Peyer's patch (tissue), 4 donors: Measurements from ENCODE around the gene FAM76A. TPM values are rescaled to one million over a fixed set of nuclear protein-coding genes. Genes with fewer than 3 reads are reported as not detected.
"Not testable (repeated sequence)": the region's sequence is repeated elsewhere in the genome, so short reads cannot be mapped to it uniquely, and the experiment has no call there.

Experiments used
- DNase-seq, 3 donors: peaks; one replicate each; pipeline ENCODE4 v3.0.0-alpha.2; 2017 to 2019
- H3K27ac ChIP-seq, 4 donors: fragments of 200-600 bp; sonication (generic); one replicate each; pipeline ENCODE4 v1.5.1; 2016 to 2019
- H3K27me3 ChIP-seq, 2 donors: fragments of 200-600 bp; sonication (generic); one replicate each; pipeline ENCODE4 v1.5.1; 2019
- H3K36me3 ChIP-seq, 3 donors: fragments of 200-600 bp; sonication (generic); one replicate each; pipeline ENCODE4 v1.5.1; 2016 to 2019
- H3K4me1 ChIP-seq, 4 donors: fragments of 200-600 bp; sonication (generic); one replicate each; pipeline ENCODE4 v1.5.1; 2016 to 2019
- H3K4me3 ChIP-seq, 4 donors: fragments of 200-600 bp; sonication (generic); 1 replicate in 3 of 4; 2 replicates in 1 of 4; pipeline ENCODE4 v1.5.1; 2016 to 2019; ENCODE audit warnings: mild to moderate bottlenecking in 1 of 4
- H3K9me3 ChIP-seq, 4 donors: fragments of 200-600 bp; sonication (generic); one replicate each; pipeline ENCODE4 v1.5.1; 2016 to 2019; ENCODE audit warnings: mild to moderate bottlenecking in 1 of 4
- CTCF ChIP-seq, 6 experiments: fragments of 450-650 bp in 4 of 6; fragments of 200-600 bp in 2 of 6; sonication (generic) in 1 of 6; IDR thresholded peaks; one replicate each; pipeline ENCODE4 v1.5.1; 2017 to 2019; ENCODE audit warnings: antibody characterized with exemption in 6 of 6, mild to moderate bottlenecking in 3 of 6, moderate library complexity in 1 of 6
- POLR2A ChIP-seq, 2 donors: fragments of 450-650 bp; IDR thresholded peaks; one replicate each; pipeline ENCODE4 v1.5.1; 2017; ENCODE audit warnings: antibody characterized with exemption in 2 of 2, mild to moderate bottlenecking in 2 of 2, moderate library complexity in 2 of 2
- total RNA-seq, 4 donors: library from RNA; depleted of rRNA; stranded (reverse); fragments of >200 nt; gene quantifications; one replicate each; pipeline ENCODE4 v1.1.0, GENCODE V29; 2016

Gene FAM76A
- total RNA-seq, 4 donors from 2014 or later: 9.3 to 62.7 (median 12.8) TPM

GRCh38 chr1:27684176-27684575 is 41.6 kb upstream of the FAM76A start:
- H3K36me3 ChIP-seq: no peaks in the 10 kb centered on the region
- H3K4me3 ChIP-seq: no peak overlapping the region
- H3K4me1 ChIP-seq: no peaks in the 10 kb centered on the region
- no peaks in the 10 kb centered on the region for H3K27me3 ChIP-seq
- no peak overlapping the region for H3K27ac ChIP-seq
- peaks cover 0 to 17% (median 5%) of the 10 kb centered on the region in 4 donors for H3K9me3 ChIP-seq
- DNase-seq: no peak
- no peak for TF ChIP-seq POLR2A (IDR thresholded peaks at IDR 0.05)
- no peak for TF ChIP-seq CTCF (IDR thresholded peaks at IDR 0.05)

- no peak overlapping the region for H3K4me3 ChIP-seq
- H3K4me1 ChIP-seq: no peaks in the 10 kb centered on the region
- TF ChIP-seq POLR2A (IDR thresholded peaks at IDR 0.05) (no peak), CTCF (IDR thresholded peaks at IDR 0.05) (no peak)
- no peaks in the 10 kb centered on the region for H3K27me3 ChIP-seq
- peak in 2 of 3 donors; percentile 81 to 86 for DNase-seq
- H3K36me3 ChIP-seq: no peaks in the 10 kb centered on the region
- no peak overlapping the region for H3K27ac ChIP-seq
- peaks cover 0 to 4% (median 1%) of the 10 kb centered on the region in 4 donors for H3K9me3 ChIP-seq
Observed at GRCh38 chr1:27686223-27686990, 39.4 kb upstream of the FAM76A start.

GRCh38 chr1:27687906-27688305 is 37.9 kb upstream of the FAM76A start:
- no peaks in the 10 kb centered on the region for H3K9me3 ChIP-seq
- TF ChIP-seq POLR2A (IDR thresholded peaks at IDR 0.05): no peak
- TF ChIP-seq CTCF (IDR thresholded peaks at IDR 0.05): no peak
- H3K27me3 ChIP-seq: no peaks in the 10 kb centered on the region
- H3K36me3 ChIP-seq: no peaks in the 10 kb centered on the region
- H3K27ac ChIP-seq: no peak overlapping the region
- DNase-seq: no peak
- no peak overlapping the region for H3K4me3 ChIP-seq
- no peaks in the 10 kb centered on the region for H3K4me1 ChIP-seq

GRCh38 chr1:27689423-27690173 is 36.2 kb upstream of the FAM76A start:
- Histone ChIP-seq H3K9me3 (no peaks in the 10 kb centered on the region), H3K36me3 (no peaks in the 10 kb centered on the region), H3K27ac (no peak overlapping the region), H3K4me1 (no peaks in the 10 kb centered on the region), H3K27me3 (no peaks in the 10 kb centered on the region), H3K4me3 (no peak overlapping the region)
- DNase-seq: no peak
- TF ChIP-seq CTCF (IDR thresholded peaks at IDR 0.05) (no peak), POLR2A (IDR thresholded peaks at IDR 0.05) (no peak)

- H3K27ac ChIP-seq: no peak overlapping the region
Observed at GRCh38 chr1:27690183-27690582, 35.6 kb upstream of the FAM76A start.

GRCh38 chr1:27696835-27697234 is 28.9 kb upstream of the FAM76A start:
- H3K4me1 ChIP-seq, H3K4me3 ChIP-seq, H3K9me3 ChIP-seq, DNase-seq, H3K27me3 ChIP-seq, H3K36me3 ChIP-seq, H3K27ac ChIP-seq: not testable (repeated sequence)

More at GRCh38 chr1:27690183-27690582, 35.6 kb upstream of the FAM76A start:
- Histone ChIP-seq H3K36me3 (no peaks in the 10 kb centered on the region), H3K27me3 (no peaks in the 10 kb centered on the region), H3K4me3 (no peak overlapping the region), H3K4me1 (no peaks in the 10 kb centered on the region), H3K9me3 (no peaks in the 10 kb centered on the region)
- TF ChIP-seq CTCF (IDR thresholded peaks at IDR 0.05) (no peak), POLR2A (IDR thresholded peaks at IDR 0.05) (no peak)
- DNase-seq: no peak
